Neural progenitor cell (in vitro differentiated cells): ENCODE measurements around the gene SP140L.

ENCODE experiments used
- EZH2 ChIP-seq: fragments of 200-600 bp; sonication (generic); IDR thresholded peaks from 2 replicates; pipeline ENCODE4 v1.6.1; 2017; ENCODE audit warnings: antibody characterized with exemption, mild to moderate bottlenecking, moderate library complexity
- TF ChIP-seq, protein P1 (sequence below): fragments of 200-600 bp; sonication (generic); IDR thresholded peaks from 2 replicates; pipeline ENCODE4 v1.5.1; 2017; ENCODE audit warnings: antibody characterized with exemption, mild to moderate bottlenecking

DNA sequence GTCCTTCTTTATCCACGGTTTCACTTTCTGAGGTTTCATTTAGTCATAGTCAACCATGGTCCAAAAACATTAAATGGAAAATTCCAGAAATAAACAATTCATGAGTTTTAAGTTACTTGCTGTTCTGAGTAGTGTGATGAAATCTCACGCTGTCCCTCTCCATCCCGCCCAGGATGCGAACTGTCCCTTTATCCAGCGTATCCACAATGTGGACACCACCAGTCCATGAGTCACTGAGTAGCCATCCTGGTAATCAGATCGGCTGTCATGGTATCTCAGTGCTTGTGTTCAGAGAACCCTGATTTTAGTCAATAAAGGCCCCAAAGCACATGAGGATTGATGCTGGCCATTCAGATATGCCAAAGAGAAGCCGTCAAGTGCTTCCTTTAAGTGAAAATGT is 3.7 kb downstream of the SP140L start:
- TF ChIP-seq EZH2 = no peak
- TF ChIP-seq, protein P1, sequence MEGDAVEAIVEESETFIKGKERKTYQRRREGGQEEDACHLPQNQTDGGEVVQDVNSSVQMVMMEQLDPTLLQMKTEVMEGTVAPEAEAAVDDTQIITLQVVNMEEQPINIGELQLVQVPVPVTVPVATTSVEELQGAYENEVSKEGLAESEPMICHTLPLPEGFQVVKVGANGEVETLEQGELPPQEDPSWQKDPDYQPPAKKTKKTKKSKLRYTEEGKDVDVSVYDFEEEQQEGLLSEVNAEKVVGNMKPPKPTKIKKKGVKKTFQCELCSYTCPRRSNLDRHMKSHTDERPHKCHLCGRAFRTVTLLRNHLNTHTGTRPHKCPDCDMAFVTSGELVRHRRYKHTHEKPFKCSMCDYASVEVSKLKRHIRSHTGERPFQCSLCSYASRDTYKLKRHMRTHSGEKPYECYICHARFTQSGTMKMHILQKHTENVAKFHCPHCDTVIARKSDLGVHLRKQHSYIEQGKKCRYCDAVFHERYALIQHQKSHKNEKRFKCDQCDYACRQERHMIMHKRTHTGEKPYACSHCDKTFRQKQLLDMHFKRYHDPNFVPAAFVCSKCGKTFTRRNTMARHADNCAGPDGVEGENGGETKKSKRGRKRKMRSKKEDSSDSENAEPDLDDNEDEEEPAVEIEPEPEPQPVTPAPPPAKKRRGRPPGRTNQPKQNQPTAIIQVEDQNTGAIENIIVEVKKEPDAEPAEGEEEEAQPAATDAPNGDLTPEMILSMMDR = no peak
